Measurements from ENCODE around the gene LPAR1. TPM values are rescaled to one million over a fixed set of nuclear protein-coding genes. Genes with fewer than 3 reads are reported as not detected.
A peak's percentile ranks its signal among the peaks of the same experiment; 100 is the strongest.

LPAR1 gene
- total RNA-seq, 1 donor from 2014 or later: 8.5 TPM

- TF ChIP-seq CTCF (conservative IDR thresholded peaks at IDR 0.05; ENCODE audit: low read depth, low read length): no peak
- DNase-seq (ENCODE audit: low read depth): no peak
- no peak overlapping the region for H3K4me3 ChIP-seq (ENCODE audit: low read depth, low read length)
Observed at GRCh38 chr9:110980261-110980660, 58.0 kb downstream of the LPAR1 start.

- no peak overlapping the region for H3K4me3 ChIP-seq (ENCODE audit: low read depth, low read length)
- DNase-seq (ENCODE audit: low read depth): no peak
- no peak for TF ChIP-seq CTCF (conservative IDR thresholded peaks at IDR 0.05; ENCODE audit: low read depth, low read length)
Observed at GRCh38 chr9:110979636-110980035, 58.6 kb downstream of the LPAR1 start.

GRCh38 chr9:110978516-110978915, 59.8 kb downstream of the LPAR1 start:
- no peak for DNase-seq (ENCODE audit: low read depth)
- no peak overlapping the region for H3K4me3 ChIP-seq (ENCODE audit: low read depth, low read length)
- TF ChIP-seq CTCF (conservative IDR thresholded peaks at IDR 0.05; ENCODE audit: low read depth, low read length): no peak

GRCh38 chr9:110977259-110977709, 61.0 kb downstream of the LPAR1 start:
- peak; percentile 16 for DNase-seq (ENCODE audit: low read depth)

GRCh38 chr9:110975969-110976368, 62.3 kb downstream of the LPAR1 start:
- DNase-seq (ENCODE audit: low read depth): no peak

More at GRCh38 chr9:110977259-110977709, 61.0 kb downstream of the LPAR1 start:
- H3K4me3 ChIP-seq (ENCODE audit: low read depth, low read length): no peak overlapping the region
- no peak for TF ChIP-seq CTCF (conservative IDR thresholded peaks at IDR 0.05; ENCODE audit: low read depth, low read length)

GRCh38 chr9:110975278-110975677, 63.0 kb downstream of the LPAR1 start:
- H3K4me3 ChIP-seq (ENCODE audit: low read depth, low read length): no peak overlapping the region
- no peak for DNase-seq (ENCODE audit: low read depth)
- TF ChIP-seq CTCF (conservative IDR thresholded peaks at IDR 0.05; ENCODE audit: low read depth, low read length): no peak

More at GRCh38 chr9:110975969-110976368, 62.3 kb downstream of the LPAR1 start:
- no peak for TF ChIP-seq CTCF (conservative IDR thresholded peaks at IDR 0.05; ENCODE audit: low read depth, low read length)
- H3K4me3 ChIP-seq (ENCODE audit: low read depth, low read length): no peak overlapping the region

- no peak for TF ChIP-seq CTCF (conservative IDR thresholded peaks at IDR 0.05; ENCODE audit: low read depth, low read length)
- DNase-seq (ENCODE audit: low read depth): no peak
- no peak overlapping the region for H3K4me3 ChIP-seq (ENCODE audit: low read depth, low read length)
Observed at GRCh38 chr9:110971705-110972104, 66.6 kb downstream of the LPAR1 start.

All from epithelial cell of proximal tubule (primary cell).